HepG2 (cell line): ENCODE measurements around the gene SHISA6. TPM values are rescaled to one million over a fixed set of nuclear protein-coding genes. Genes with fewer than 3 reads are reported as not detected.

Experiments used
- KLF6 ChIP-seq: IDR thresholded peaks from 2 replicates; pipeline ENCODE4 v1.8.0; 2016; ENCODE audit warnings: missing biosample characterization, missing genetic modification reagents
- MBNL3 ChIP-seq: fragments of 250-450 bp; sonication (Bioruptor Pico); conservative IDR thresholded peaks from 2 replicates; pipeline ENCODE4 v1.8.0; 2022; ENCODE audit warnings: mild to moderate bottlenecking, inconsistent platforms
- MXD3 ChIP-seq: IDR thresholded peaks from 2 replicates; pipeline ENCODE4 v1.6.1; 2016; ENCODE audit warnings: mild to moderate bottlenecking, missing biosample characterization, missing genetic modification reagents
- NFATC3 ChIP-seq: sonication (generic); formaldehyde crosslinking; IDR thresholded peaks from 2 replicates; pipeline ENCODE4 v1.5.1; 2020; ENCODE audit warnings: mild to moderate bottlenecking, missing genetic modification reagents
- POLR2A ChIP-seq, 2 experiments: IDR thresholded peaks; 2 replicates each; pipeline ENCODE4 v1.6.1; 2011; ENCODE audit warnings: low read depth in 2 of 2, low read length in 2 of 2, mild to moderate bottlenecking in 1 of 2, moderate library complexity in 1 of 2; ENCODE audit not compliant: insufficient read depth in 1 of 2
- PTBP1 ChIP-seq: fragments of 200-400 bp; formaldehyde crosslinking; IDR thresholded peaks from 2 replicates; pipeline ENCODE4 v1.6.1; 2018; ENCODE audit warnings: low read length, low read depth; ENCODE audit not compliant: poor library complexity, severe bottlenecking
- RFX5 ChIP-seq: IDR thresholded peaks from 2 replicates; pipeline ENCODE4 v1.6.1; 2011; ENCODE audit warnings: low read depth, low read length, improper control_type of control experiment
- TFE3 ChIP-seq: IDR thresholded peaks from 2 replicates; pipeline ENCODE4 v1.6.1; 2016
- ZFYVE20 ChIP-seq: sonication (generic); formaldehyde crosslinking; IDR thresholded peaks from 2 replicates; pipeline ENCODE4 v1.8.0; 2023; ENCODE audit warnings: low read depth, mild to moderate bottlenecking, moderate library complexity, missing genetic modification reagents, borderline replicate concordance
- ZNF256 ChIP-seq: sonication (generic); formaldehyde crosslinking; conservative IDR thresholded peaks from 2 replicates; pipeline ENCODE4 v1.4.0; 2020; ENCODE audit warnings: missing genetic modification reagents
- ZNF710 ChIP-seq: sonication (generic); formaldehyde crosslinking; IDR thresholded peaks from 2 replicates; pipeline ENCODE4 v1.5.0; 2020; ENCODE audit warnings: mild to moderate bottlenecking, missing genetic modification reagents, borderline replicate concordance
- ZNF740 ChIP-seq: sonication (generic); formaldehyde crosslinking; IDR thresholded peaks from 2 replicates; pipeline ENCODE4 v1.4.0; 2020; ENCODE audit warnings: missing genetic modification reagents
- ZNF891 ChIP-seq: sonication (generic); formaldehyde crosslinking; IDR thresholded peaks from 2 replicates; pipeline ENCODE4 v1.5.0; 2020; ENCODE audit warnings: mild to moderate bottlenecking, missing genetic modification reagents
- polyA plus RNA-seq, 8 experiments: library from polyadenylated mRNA; depleted of rRNA in 3 of 8; stranded (reverse) in 7 of 8; unstranded in 1 of 8; fragments of >200 nt; fragmentation: Illumina TruSeq in 4 of 8; extraction: Trizol in 4 of 8; gene quantifications; 2 replicates each; pipeline versions ENCODE4 v1.2.1 to v1.2.3, GENCODE V29; 2011 to 2016; ENCODE audit warnings: low read depth in 4 of 8, missing spikeins in 1 of 8, mixed read lengths in 1 of 8; ENCODE audit not compliant: insufficient read depth in 1 of 8
- total RNA-seq, 5 experiments: library from RNA; depleted of rRNA; stranded (reverse); fragments of >200 nt; fragmentation: Illumina TruSeq; extraction: Trizol; gene quantifications; 2 replicates each; pipeline ENCODE4 v1.2.3, GENCODE V29; 2016; ENCODE audit warnings: low read depth in 1 of 5
- TF ChIP-seq, protein P1 (sequence below): sonication (generic); formaldehyde crosslinking; IDR thresholded peaks from 2 replicates; pipeline ENCODE4 v1.5.0; 2020; ENCODE audit warnings: mild to moderate bottlenecking, missing genetic modification reagents, borderline replicate concordance

The SHISA6 gene
- total and polyA plus RNA-seq, 2 of the 13 experiments (the other 11 are each of a cell fraction or from before 2014, with no cell fraction given), result not detected

GRCh38 chr17:11294826-11295225 lies 53.8 kb downstream of the SHISA6 start (continued):
- TF ChIP-seq, protein P1, sequence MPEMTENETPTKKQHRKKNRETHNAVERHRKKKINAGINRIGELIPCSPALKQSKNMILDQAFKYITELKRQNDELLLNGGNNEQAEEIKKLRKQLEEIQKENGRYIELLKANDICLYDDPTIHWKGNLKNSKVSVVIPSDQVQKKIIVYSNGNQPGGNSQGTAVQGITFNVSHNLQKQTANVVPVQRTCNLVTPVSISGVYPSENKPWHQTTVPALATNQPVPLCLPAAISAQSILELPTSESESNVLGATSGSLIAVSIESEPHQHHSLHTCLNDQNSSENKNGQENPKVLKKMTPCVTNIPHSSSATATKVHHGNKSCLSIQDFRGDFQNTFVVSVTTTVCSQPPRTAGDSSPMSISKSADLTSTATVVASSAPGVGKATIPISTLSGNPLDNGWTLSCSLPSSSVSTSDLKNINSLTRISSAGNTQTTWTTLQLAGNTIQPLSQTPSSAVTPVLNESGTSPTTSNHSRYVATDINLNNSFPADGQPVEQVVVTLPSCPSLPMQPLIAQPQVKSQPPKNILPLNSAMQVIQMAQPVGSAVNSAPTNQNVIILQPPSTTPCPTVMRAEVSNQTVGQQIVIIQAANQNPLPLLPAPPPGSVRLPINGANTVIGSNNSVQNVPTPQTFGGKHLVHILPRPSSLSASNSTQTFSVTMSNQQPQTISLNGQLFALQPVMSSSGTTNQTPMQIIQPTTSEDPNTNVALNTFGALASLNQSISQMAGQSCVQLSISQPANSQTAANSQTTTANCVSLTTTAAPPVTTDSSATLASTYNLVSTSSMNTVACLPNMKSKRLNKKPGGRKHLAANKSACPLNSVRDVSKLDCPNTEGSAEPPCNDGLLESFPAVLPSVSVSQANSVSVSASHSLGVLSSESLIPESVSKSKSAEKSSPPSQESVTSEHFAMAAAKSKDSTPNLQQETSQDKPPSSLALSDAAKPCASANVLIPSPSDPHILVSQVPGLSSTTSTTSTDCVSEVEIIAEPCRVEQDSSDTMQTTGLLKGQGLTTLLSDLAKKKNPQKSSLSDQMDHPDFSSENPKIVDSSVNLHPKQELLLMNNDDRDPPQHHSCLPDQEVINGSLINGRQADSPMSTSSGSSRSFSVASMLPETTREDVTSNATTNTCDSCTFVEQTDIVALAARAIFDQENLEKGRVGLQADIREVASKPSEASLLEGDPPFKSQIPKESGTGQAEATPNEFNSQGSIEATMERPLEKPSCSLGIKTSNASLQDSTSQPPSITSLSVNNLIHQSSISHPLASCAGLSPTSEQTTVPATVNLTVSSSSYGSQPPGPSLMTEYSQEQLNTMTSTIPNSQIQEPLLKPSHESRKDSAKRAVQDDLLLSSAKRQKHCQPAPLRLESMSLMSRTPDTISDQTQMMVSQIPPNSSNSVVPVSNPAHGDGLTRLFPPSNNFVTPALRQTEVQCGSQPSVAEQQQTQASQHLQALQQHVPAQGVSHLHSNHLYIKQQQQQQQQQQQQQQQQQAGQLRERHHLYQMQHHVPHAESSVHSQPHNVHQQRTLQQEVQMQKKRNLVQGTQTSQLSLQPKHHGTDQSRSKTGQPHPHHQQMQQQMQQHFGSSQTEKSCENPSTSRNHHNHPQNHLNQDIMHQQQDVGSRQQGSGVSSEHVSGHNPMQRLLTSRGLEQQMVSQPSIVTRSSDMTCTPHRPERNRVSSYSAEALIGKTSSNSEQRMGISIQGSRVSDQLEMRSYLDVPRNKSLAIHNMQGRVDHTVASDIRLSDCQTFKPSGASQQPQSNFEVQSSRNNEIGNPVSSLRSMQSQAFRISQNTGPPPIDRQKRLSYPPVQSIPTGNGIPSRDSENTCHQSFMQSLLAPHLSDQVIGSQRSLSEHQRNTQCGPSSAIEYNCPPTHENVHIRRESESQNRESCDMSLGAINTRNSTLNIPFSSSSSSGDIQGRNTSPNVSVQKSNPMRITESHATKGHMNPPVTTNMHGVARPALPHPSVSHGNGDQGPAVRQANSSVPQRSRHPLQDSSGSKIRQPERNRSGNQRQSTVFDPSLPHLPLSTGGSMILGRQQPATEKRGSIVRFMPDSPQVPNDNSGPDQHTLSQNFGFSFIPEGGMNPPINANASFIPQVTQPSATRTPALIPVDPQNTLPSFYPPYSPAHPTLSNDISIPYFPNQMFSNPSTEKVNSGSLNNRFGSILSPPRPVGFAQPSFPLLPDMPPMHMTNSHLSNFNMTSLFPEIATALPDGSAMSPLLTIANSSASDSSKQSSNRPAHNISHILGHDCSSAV (CRISPR knock-in tag), result no peak
- TF ChIP-seq POLR2A (IDR thresholded peaks at IDR 0.05; ENCODE audit: insufficient read depth in 1 of 2, low read depth in 2 of 2, low read length in 2 of 2) (no peak), RFX5 (no peak), ZNF256 (no peak), MBNL3 (CRISPR knock-in tag) (no peak), MXD3 (CRISPR knock-in tag) (no peak), NFATC3 (CRISPR knock-in tag) (no peak), TFE3 (CRISPR knock-in tag) (no peak), ZFYVE20 (no peak), ZNF891 (CRISPR knock-in tag) (no peak), ZNF740 (no peak), KLF6 (no peak), ZNF710 (no peak), PTBP1 (no peak)
